Measurements from ENCODE around the gene SH3GL2.
"Not testable (repeated sequence)": the region's sequence is repeated elsewhere in the genome, so short reads cannot be mapped to it uniquely, and the experiment has no call there.

Gene SH3GL2

GRCh38 chr9:17751486-17751885 is 172.6 kb downstream of the SH3GL2 start:
- DNase-seq (ENCODE audit: low spot score), result no peak

DNA sequence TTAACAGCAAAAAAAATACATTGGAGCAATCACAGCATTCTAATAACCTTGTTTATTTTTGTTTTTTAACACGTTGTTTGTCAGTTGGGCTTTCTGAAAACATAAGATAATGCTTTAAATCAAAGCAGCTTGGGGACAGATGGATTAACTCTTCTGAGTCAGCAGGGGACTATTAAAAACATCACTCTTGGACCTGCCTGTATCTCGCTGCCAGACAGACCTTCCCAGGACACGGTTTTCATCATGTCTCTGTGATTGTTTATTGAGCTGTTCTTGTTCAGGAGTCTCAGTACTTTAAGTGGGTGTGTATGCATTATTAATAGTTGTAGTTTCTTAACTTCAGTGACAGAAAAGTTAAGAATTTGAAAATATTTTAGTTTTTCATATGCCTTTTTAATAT is 173.2 kb downstream of the SH3GL2 start:
- DNase-seq (ENCODE audit: low spot score), result no peak

DNA sequence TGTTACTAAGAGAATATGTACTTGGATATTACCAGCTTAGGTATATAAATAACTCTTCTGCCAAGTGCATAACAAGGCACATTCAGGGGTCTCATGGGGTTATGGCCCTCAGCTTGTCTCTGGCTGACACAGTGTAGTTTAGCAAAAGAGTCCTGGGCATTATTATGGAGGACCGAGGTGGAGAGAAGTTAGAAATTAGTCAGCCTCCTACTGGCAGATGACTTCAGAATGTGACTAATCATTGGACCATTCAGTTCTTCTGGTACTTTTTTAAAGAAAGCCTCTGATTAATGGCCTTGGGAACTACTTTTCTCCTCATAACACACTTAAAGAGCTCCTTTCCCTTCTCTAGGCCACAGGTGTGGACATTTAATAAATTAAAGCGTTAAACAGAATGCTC is 178.9 kb downstream of the SH3GL2 start:
- no peak for DNase-seq (ENCODE audit: low spot score)

- DNase-seq (ENCODE audit: low spot score), result no peak
These were observed 181.4 kb downstream of the SH3GL2 start for GRCh38 chr9:17760250-17760649.

DNA sequence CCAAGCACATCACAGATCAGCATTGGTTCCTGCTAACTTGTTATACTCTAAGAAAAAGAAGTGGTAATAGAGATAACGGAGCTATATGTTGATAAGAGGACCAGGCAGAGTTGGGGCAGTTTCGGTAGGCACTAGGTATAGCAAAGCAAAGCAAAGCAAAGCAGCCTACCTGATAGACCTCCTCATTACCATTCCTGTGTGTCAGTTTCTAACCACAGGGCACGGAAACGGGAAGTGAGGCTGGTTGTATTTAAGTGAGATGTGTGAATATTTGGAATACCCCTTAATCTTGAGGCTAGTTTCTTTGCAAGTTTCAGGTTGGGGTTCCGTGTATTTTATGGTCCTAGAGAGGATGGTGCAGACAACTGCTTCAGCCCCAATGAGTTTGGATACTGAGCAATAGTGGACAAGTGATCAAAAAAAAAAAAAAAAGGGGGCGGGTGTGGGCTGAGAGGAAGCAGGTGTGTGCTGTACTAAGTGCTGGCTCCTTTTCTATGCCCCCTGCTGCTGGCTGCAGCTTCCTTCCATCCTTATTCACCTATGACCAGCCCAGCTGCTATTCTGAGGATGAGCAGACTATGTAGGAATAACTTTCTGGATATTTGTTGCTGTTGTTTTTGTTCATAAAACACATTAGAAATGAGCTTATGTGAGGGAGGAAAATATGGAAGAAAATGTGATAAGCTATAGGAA is 183.3 kb downstream of the SH3GL2 start:
- no peak for DNase-seq (ENCODE audit: low spot score)

DNA sequence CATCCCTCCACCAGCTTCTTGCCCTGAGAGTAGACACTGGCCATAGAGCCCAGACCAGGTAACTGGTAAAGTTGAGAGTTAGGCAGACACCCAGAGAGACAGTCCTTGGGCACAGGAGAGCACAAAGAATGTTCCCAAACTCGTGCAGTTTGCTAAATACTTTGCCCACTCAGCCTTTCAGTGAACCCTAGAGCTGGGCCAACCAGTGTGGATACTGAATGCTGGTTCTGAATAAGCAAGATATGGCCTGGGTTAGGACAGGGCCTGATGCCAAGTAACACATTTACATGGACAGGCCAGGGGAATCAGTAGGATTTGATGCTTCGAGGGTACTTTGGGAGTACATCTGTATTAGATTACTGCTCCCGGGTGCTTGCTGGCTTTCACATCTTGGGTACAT is 185.4 kb downstream of the SH3GL2 start:
- DNase-seq (ENCODE audit: low spot score), result no peak

GRCh38 chr9:17765131-17765530 is 186.3 kb downstream of the SH3GL2 start:
- DNase-seq (ENCODE audit: low spot score), result not testable (repeated sequence)

- DNase-seq (ENCODE audit: low spot score), result no peak
These were observed 193.4 kb downstream of the SH3GL2 start for GRCh38 chr9:17772223-17772622.

GRCh38 chr9:17775656-17776055 is 196.8 kb downstream of the SH3GL2 start:
- no peak for DNase-seq (ENCODE audit: low spot score)

- no peak for DNase-seq (ENCODE audit: low spot score)
These were observed 197.9 kb downstream of the SH3GL2 start for GRCh38 chr9:17776735-17777134.

DNA sequence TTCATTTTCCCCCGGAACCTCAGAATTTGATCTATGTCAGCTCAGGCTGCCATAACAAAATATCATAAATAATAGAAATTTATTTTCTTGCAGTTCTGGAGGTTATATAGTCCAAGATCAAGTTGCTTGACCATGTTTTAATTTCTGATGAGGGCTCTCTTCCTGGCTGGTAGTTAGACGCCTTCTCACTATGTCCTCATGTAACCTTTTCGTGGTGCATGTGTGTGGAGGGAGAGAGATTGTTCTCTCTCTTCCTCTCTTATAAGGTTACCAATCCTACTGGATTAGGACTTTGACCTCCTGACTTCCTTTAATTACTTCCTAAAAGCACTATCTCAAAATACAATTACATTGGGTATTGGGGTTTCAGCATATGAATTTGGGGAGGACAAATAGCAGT is 198.6 kb downstream of the SH3GL2 start:
- DNase-seq (ENCODE audit: low spot score), result no peak

DNA sequence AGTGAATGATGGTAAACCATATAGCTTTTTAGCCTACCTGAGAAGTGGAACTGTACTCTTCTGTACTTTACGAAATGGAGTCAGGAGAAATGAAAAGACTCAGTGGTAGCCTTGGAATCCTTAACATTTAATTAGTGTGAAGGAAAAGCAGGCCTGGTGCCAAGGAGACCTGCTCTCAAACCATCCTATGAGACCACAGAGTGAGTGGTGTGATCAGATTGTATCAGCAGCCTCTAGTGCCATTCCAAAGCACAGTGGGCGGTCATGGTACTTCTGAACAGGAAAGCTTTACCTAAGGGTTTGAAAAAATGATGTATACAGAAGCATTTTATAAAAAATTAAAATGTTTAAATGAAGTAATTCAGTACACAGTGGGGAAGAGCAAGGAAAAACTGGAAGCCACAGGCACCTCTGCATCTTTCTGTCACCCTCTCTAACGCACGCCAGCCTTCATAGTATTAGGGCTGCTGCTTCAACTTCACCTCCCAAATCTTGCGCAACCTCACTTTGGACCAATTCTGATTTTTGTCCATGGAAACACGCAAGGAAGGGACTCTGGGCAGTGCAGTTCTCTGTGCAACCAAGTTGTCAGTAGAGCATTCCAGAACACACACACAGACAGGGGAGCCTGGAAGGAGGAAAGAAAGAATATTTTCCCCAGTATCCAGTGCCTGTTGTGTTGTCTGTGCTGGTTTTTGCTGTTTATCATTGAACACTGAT is 203.7 kb downstream of the SH3GL2 start:
- no peak for DNase-seq (ENCODE audit: low spot score)

GRCh38 chr9:17783227-17783626 is 204.4 kb downstream of the SH3GL2 start:
- no peak for DNase-seq (ENCODE audit: low spot score)

DNA sequence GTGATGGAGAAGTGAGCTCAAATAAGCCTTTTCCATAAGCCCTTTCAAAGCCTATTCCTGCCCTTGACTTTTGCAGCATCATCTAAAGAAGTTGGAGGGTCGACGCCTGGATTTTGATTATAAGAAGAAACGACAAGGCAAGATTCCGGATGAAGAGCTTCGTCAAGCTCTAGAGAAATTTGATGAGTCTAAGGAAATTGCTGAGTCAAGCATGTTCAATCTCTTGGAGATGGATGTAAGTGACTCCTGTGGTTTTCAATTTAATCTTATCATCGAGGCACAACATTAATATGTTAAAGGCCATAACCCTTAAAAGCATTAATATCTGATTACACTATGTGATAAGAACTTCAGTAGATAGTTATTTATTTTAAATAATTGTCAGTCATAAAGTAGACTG is 210.4 kb downstream of the SH3GL2 start:
- DNase-seq (ENCODE audit: low spot score), result no peak

GRCh38 chr9:17793713-17794622 is 215.1 kb downstream of the SH3GL2 start:
- DNase-seq (ENCODE audit: low spot score), result peak; percentile 8

GRCh38 chr9:17795744-17796143 is 216.9 kb downstream of the SH3GL2 start:
- no peak for DNase-seq (ENCODE audit: low spot score)

DNA sequence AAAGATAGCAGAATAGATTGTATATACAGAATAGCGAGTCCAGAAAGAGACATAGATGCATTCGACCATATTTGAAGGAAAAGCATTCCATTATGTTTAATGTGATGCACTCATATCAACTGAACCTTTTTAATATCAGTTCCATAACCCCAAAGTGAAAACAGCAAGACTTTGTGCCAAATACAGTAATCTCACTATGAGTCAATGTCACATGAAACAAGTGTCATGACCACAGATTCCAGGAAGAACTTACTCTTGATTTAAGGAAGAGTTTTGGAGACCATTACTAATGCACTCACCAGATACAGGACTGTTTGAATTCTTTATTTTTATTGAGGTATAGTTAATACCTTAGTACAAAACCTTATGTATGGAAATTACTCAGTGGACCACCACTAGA is 220.5 kb downstream of the SH3GL2 start:
- no peak for DNase-seq (ENCODE audit: low spot score)

DNA sequence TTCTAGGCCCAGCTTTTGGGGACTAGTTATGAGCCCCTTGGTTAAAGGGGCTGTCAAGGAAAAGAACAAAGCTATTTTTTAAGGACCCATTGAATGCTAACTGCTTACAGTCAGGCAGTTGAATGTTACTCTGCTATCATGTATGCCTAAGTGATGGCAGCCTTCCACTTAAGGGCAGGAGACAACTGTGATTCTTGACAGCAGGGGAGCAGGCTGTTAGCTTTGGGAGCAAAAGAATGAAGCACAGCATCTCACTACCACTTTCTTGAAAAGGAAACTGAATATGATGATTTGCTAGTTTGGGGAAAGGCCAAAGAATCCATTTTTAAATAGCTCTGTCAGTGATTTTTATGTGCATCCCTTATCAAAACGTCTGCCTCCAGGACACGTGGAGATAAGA is 221.6 kb downstream of the SH3GL2 start:
- DNase-seq (ENCODE audit: low spot score), result no peak

GRCh38 chr9:17802249-17802857 is 223.5 kb downstream of the SH3GL2 start:
- DNase-seq (ENCODE audit: low spot score), result no peak

DNA sequence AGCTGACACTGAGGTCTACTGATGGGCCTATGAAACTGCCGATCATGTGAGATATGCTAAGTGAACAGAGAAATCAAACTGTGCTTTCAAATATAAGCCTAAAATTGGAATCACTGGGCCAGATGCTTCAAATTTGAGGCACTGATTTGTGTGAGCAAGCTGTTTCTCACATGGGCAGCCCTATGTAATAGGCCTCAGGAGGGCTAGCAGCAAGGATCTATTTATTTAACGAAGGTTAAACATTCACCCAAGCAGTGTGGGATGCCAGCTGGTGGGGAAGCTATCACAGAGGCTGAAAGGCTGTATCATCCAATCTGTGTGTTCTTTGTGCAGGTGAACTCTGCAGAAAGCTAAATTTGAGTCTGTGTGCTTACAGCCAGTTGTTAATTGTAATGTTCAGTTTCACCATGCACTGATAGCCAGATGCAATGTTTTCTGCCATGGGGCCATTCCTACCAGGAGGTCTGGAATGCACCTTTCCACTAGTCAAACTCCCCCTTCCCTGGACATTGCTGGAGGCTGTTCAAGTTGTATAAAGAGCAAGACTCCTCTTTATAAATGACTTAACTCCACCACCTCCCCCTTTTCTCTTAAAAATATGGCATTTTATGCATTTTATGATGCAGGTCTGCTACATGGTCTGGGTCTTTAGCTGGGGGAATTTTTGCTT is 228.9 kb downstream of the SH3GL2 start:
- no peak for DNase-seq (ENCODE audit: low spot score)

DNA sequence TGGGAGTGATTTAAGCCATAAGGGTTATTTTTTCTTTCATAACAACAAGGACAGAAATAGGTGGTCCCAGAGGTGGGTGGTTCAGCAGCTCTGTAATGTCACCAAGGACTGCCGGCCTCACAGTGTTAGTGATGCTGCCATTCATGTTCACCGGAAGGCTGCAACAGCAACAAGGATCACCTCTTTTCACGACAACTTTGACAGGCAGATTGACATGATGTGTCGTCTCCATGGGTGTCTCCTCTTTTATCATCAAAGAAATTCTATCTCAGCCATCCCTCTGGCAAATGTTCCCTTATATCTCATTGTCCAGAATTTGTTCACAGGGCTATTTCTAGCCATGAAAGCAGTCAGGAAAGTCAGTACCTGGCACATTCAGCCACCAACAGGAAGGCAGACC is 231.5 kb downstream of the SH3GL2 start:
- no peak for DNase-seq (ENCODE audit: low spot score)
